Measurements from ENCODE around the gene KRTAP10-4.

GRCh38 chr21:44548381-44548780, 25.1 kb upstream of the KRTAP10-4 start:
- TF ChIP-seq POLR2AphosphoS5 (IDR thresholded peaks at IDR 0.05) (no peak), EP300 (IDR thresholded peaks at IDR 0.05; ENCODE audit: low read depth) (no peak), POLR2A (IDR thresholded peaks at IDR 0.05) (no peak)
- TF ChIP-seq, protein P1, sequence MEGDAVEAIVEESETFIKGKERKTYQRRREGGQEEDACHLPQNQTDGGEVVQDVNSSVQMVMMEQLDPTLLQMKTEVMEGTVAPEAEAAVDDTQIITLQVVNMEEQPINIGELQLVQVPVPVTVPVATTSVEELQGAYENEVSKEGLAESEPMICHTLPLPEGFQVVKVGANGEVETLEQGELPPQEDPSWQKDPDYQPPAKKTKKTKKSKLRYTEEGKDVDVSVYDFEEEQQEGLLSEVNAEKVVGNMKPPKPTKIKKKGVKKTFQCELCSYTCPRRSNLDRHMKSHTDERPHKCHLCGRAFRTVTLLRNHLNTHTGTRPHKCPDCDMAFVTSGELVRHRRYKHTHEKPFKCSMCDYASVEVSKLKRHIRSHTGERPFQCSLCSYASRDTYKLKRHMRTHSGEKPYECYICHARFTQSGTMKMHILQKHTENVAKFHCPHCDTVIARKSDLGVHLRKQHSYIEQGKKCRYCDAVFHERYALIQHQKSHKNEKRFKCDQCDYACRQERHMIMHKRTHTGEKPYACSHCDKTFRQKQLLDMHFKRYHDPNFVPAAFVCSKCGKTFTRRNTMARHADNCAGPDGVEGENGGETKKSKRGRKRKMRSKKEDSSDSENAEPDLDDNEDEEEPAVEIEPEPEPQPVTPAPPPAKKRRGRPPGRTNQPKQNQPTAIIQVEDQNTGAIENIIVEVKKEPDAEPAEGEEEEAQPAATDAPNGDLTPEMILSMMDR (IDR thresholded peaks at IDR 0.05), result no peak

All from transverse colon (tissue), 4 donors.